Keratinocyte (primary cell): ENCODE results near the gene PRKACA. TPM values are rescaled to one million over a fixed set of nuclear protein-coding genes. Genes with fewer than 3 reads are reported as not detected.

Experiments
- DNase-seq: peaks from one replicate; pipeline ENCODE4 v3.0.0-alpha.2; 2011; ENCODE audit warnings: low read depth, missing footprints, low spot score
- FAIRE-seq: peaks from 2 replicates; lab custom pipeline; 2011; peaks lifted over from hg19 to GRCh38; lab: Jason Lieb, UNC
- H2AFZ ChIP-seq: 2 replicates; pipeline ENCODE4 v1.6.0; 2012; ENCODE audit warnings: low read length, control low read depth, inconsistent platforms; ENCODE audit not compliant: control insufficient read depth
- H3K27ac ChIP-seq: 2 replicates; pipeline ENCODE4 v1.5.1; 2011; ENCODE audit warnings: low read length; ENCODE audit not compliant: control insufficient read depth, insufficient read depth
- H3K27me3 ChIP-seq: 3 replicates; pipeline ENCODE4 v1.6.0; 2011; ENCODE audit warnings: low read length; ENCODE audit not compliant: control insufficient read depth, insufficient read depth; ENCODE audit errors: extremely low read depth
- H3K36me3 ChIP-seq, 2 experiments: 2 replicates in 1 of 2; 3 replicates in 1 of 2; pipeline ENCODE4 v1.5.1; 2011; ENCODE audit warnings: low read length in 2 of 2, mild to moderate bottlenecking in 1 of 2; ENCODE audit not compliant: control insufficient read depth in 2 of 2, insufficient read depth in 2 of 2; ENCODE audit errors: extremely low read depth in 1 of 2
- H3K4me1 ChIP-seq: 3 replicates; pipeline ENCODE4 v1.5.1; 2011; ENCODE audit warnings: low read length; ENCODE audit not compliant: control insufficient read depth, insufficient read depth; ENCODE audit errors: extremely low read depth
- H3K4me2 ChIP-seq: 3 replicates; pipeline ENCODE4 v1.6.0; 2011; ENCODE audit warnings: low read depth, low read length; ENCODE audit not compliant: control insufficient read depth, insufficient read depth; ENCODE audit errors: extremely low read depth
- H3K4me3 ChIP-seq, 3 experiments: fragments of 200-600 bp in 1 of 3; sonication (generic) in 1 of 3; 2 replicates in 2 of 3; 3 replicates in 1 of 3; pipeline ENCODE4 v1.5.1; 2011 to 2016; ENCODE audit warnings: low read length in 3 of 3, mild to moderate bottlenecking in 3 of 3, control low read depth in 2 of 3, inconsistent platforms in 1 of 3, low read depth in 1 of 3, mixed read lengths in 1 of 3, mixed run types in 1 of 3, moderate library complexity in 1 of 3; ENCODE audit not compliant: control insufficient read depth in 2 of 3, insufficient read depth in 2 of 3; ENCODE audit errors: extremely low read depth in 1 of 3
- H3K79me2 ChIP-seq: 2 replicates; pipeline ENCODE4 v1.6.0; 2012; ENCODE audit warnings: low read length; ENCODE audit not compliant: control insufficient read depth, insufficient read depth
- H3K9ac ChIP-seq: 3 replicates; pipeline ENCODE4 v1.6.0; 2011; ENCODE audit warnings: low read length; ENCODE audit not compliant: control insufficient read depth, insufficient read depth; ENCODE audit errors: extremely low read depth
- H3K9me1 ChIP-seq: 3 replicates; pipeline ENCODE4 v1.6.0; 2011; ENCODE audit warnings: low read length; ENCODE audit not compliant: control insufficient read depth, insufficient read depth; ENCODE audit errors: extremely low read depth
- H3K9me3 ChIP-seq: 2 replicates; pipeline ENCODE4 v1.5.1; 2012; ENCODE audit warnings: low read depth, low read length; ENCODE audit not compliant: control insufficient read depth
- H4K20me1 ChIP-seq: 3 replicates; pipeline ENCODE4 v1.6.0; 2011; ENCODE audit warnings: low read length; ENCODE audit not compliant: control insufficient read depth, insufficient read depth; ENCODE audit errors: extremely low read depth
- EZH2 ChIP-seq: IDR thresholded peaks from one replicate; pipeline ENCODE4 v1.6.1; 2012; ENCODE audit warnings: inconsistent platforms, mild to moderate bottlenecking, low read length, moderate library complexity
- dilution Hi-C: fragments of 300-500 bp; cut with MboI; formaldehyde crosslinking; loops from one replicate; pipeline ENCODE4 v1.7.0; 2020; ENCODE audit warnings: low sequenced_read_pairs; ENCODE audit not compliant: extremely low pct_ligation_motif_present
- polyA plus RNA-seq, 5 experiments: library from polyadenylated mRNA; depleted of rRNA in 3 of 5; stranded (reverse) in 3 of 5; stranded (forward) in 1 of 5; unstranded in 1 of 5; fragments of >200 nt; gene quantifications; 1 replicate in 1 of 5; 2 replicates in 3 of 5; 3 replicates in 1 of 5; pipeline versions ENCODE4 v1.2.1 to v1.2.3, GENCODE V29; 2011 to 2012; ENCODE audit warnings: missing spikeins in 2 of 5, low read depth in 1 of 5, low replicate concordance in 1 of 5
- TF ChIP-seq, protein P1 (sequence below), 3 experiments: IDR thresholded peaks in 1 of 3; conservative IDR thresholded peaks in 1 of 3; optimal IDR thresholded peaks in 1 of 3; 2 replicates in 2 of 3; 3 replicates in 1 of 3; pipeline versions ENCODE3 to v1.5.1; 2011; ENCODE audit warnings: low read length in 3 of 3, mild to moderate bottlenecking in 3 of 3, moderate library complexity in 2 of 3, control low read depth in 1 of 3, inconsistent platforms in 1 of 3; ENCODE audit not compliant: insufficient read depth in 2 of 3; ENCODE audit errors: extremely low read depth in 1 of 3

Gene PRKACA
- polyA plus RNA-seq, 1 donor (not counting 4 experiments of a cell fraction or from before 2014, with no cell fraction given) = 13.7 TPM

DNA sequence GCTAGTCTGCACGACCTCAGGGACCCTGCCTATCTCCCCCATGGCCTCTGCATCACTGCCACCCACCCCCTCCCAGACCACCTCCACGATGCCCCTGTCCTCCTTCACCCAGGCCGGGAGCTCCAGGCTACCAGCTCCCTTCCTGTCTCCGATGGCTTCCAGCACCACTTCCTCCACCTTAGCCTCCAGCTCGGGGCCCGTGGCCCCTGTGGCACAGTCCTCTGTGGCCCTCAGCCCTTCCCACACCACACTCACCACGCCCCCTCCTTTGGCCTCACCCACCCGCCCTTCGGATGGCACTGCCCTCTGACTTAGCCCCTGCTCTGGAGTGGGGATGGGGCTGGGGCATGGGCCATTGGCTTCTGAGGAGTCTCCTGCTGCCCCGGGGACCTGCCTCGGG is 62.8 kb downstream of the PRKACA start:
- H3K27me3 ChIP-seq = peaks cover 31% of the 10 kb centered on the region
- no peak overlapping the region for H3K4me2 ChIP-seq
- no peaks in the 10 kb centered on the region for H3K9me3 ChIP-seq
- no peak for DNase-seq
- no peaks in the 10 kb centered on the region for H3K4me1 ChIP-seq
- no peak overlapping the region for H3K9ac ChIP-seq
- H3K79me2 ChIP-seq = no peaks in the 10 kb centered on the region
- FAIRE-seq = no peak
- no peak overlapping the region for H3K27ac ChIP-seq
- H3K36me3 ChIP-seq = peaks cover 0 to 2% of the 10 kb centered on the region in 2 experiments
- H3K4me3 ChIP-seq = no peak overlapping the region
- no peak overlapping the region for H2AFZ ChIP-seq
- H3K9me1 ChIP-seq = no peaks in the 10 kb centered on the region
- dilution Hi-C loops = no loop called here
- no peaks in the 10 kb centered on the region for H4K20me1 ChIP-seq
- TF ChIP-seq, protein P1, sequence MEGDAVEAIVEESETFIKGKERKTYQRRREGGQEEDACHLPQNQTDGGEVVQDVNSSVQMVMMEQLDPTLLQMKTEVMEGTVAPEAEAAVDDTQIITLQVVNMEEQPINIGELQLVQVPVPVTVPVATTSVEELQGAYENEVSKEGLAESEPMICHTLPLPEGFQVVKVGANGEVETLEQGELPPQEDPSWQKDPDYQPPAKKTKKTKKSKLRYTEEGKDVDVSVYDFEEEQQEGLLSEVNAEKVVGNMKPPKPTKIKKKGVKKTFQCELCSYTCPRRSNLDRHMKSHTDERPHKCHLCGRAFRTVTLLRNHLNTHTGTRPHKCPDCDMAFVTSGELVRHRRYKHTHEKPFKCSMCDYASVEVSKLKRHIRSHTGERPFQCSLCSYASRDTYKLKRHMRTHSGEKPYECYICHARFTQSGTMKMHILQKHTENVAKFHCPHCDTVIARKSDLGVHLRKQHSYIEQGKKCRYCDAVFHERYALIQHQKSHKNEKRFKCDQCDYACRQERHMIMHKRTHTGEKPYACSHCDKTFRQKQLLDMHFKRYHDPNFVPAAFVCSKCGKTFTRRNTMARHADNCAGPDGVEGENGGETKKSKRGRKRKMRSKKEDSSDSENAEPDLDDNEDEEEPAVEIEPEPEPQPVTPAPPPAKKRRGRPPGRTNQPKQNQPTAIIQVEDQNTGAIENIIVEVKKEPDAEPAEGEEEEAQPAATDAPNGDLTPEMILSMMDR (optimal IDR thresholded peaks at IDR 0.05 in 1 of 3, IDR thresholded peaks at IDR 0.05 in 1 of 3, conservative IDR thresholded peaks at IDR 0.05 in 1 of 3; ENCODE audit: extremely low read depth in 1 of 3, insufficient read depth in 2 of 3, low read length in 3 of 3) = no peak
- TF ChIP-seq EZH2 = no peak

DNA sequence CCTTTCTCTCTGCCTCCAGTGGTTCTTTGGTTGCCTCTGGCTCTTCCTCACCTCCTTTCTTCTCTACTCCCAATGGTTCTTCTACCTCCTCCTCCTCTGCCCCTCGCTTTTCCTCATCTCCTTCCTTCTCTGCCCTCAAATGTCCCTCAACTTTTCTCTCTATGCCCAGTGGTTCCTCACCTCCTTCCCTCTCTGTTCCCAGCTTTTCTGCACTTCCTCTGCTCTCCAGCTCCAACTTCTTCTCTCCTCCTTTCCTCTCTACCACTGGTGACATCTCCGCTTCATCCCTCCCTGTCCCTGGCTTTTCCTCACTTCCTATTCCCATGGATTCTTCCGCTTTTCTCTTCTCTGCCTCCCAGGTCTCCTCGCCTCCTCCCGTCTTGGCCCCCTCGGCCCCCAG is 63.5 kb downstream of the PRKACA start:
- H3K36me3 ChIP-seq = peaks cover 0 to 2% of the 10 kb centered on the region in 2 experiments
- peaks cover 26% of the 10 kb centered on the region for H3K27me3 ChIP-seq
- no peaks in the 10 kb centered on the region for H3K9me1 ChIP-seq
- dilution Hi-C loops = no loop called here
- TF ChIP-seq EZH2 = no peak
- TF ChIP-seq, protein P1 (optimal IDR thresholded peaks at IDR 0.05 in 1 of 3, IDR thresholded peaks at IDR 0.05 in 1 of 3, conservative IDR thresholded peaks at IDR 0.05 in 1 of 3; ENCODE audit: extremely low read depth in 1 of 3, insufficient read depth in 2 of 3, low read length in 3 of 3) = no peak
- FAIRE-seq (no peak), DNase-seq (no peak)
- H3K79me2 ChIP-seq = no peaks in the 10 kb centered on the region
- H3K4me3 ChIP-seq = no peak overlapping the region
- no peak overlapping the region for H3K9ac ChIP-seq
- H2AFZ ChIP-seq = no peak overlapping the region
- H3K27ac ChIP-seq = no peak overlapping the region
- H3K9me3 ChIP-seq = no peaks in the 10 kb centered on the region
- H3K4me1 ChIP-seq = no peaks in the 10 kb centered on the region
- H4K20me1 ChIP-seq = no peaks in the 10 kb centered on the region
- no peak overlapping the region for H3K4me2 ChIP-seq
